ENCODE results near the gene FYN. TPM values are rescaled to one million over a fixed set of nuclear protein-coding genes. Genes with fewer than 3 reads are reported as not detected.

FYN gene
- total RNA-seq, 4 donors from 2014 or later: 143 to 219 (median 165) TPM

GRCh38 chr6:111761783-111762312 lies 111.4 kb downstream of the FYN start:
- TF ChIP-seq EP300 (IDR thresholded peaks at IDR 0.05): no peak
- TF ChIP-seq CTCF (IDR thresholded peaks at IDR 0.05): no peak
- no peak for TF ChIP-seq POLR2A (IDR thresholded peaks at IDR 0.05)
- no peaks in the 10 kb centered on the region for H3K9me3 ChIP-seq
- peak overlapping the region in 2 of 4 donors; percentile 12 to 29 for H3K27ac ChIP-seq
- no peaks in the 10 kb centered on the region for H3K27me3 ChIP-seq
- peaks cover 0 to 79% (median 26%) of the 10 kb centered on the region in 4 donors for H3K4me1 ChIP-seq
- no peaks in the 10 kb centered on the region for H3K36me3 ChIP-seq
- H3K4me3 ChIP-seq: no peak overlapping the region
- no peak for DNase-seq (ENCODE audit: low spot score in 2 of 2)
- WGBS, 2 donors: 60 to 65% methylated on average over 7 of the region's 7 CpGs

- Histone ChIP-seq H3K4me1 (peaks cover 0 to 73% (median 28%) of the 10 kb centered on the region in 4 donors), H3K27me3 (no peaks in the 10 kb centered on the region), H3K36me3 (no peaks in the 10 kb centered on the region), H3K27ac (peak overlapping the region in 2 of 4 donors; percentile 12 to 29), H3K9me3 (no peaks in the 10 kb centered on the region), H3K4me3 (no peak overlapping the region)
- no peak for DNase-seq (ENCODE audit: low spot score in 2 of 2)
- TF ChIP-seq EP300 (IDR thresholded peaks at IDR 0.05) (no peak), POLR2A (IDR thresholded peaks at IDR 0.05) (no peak), CTCF (IDR thresholded peaks at IDR 0.05) (no peak)
- 83 to 87% methylated on average over 2 of the region's 2 CpGs for WGBS, 2 donors
Observed at GRCh38 chr6:111761212-111761611, 112.0 kb downstream of the FYN start.

- Histone ChIP-seq H3K9me3 (no peaks in the 10 kb centered on the region), H3K4me1 (peaks cover 0 to 75% (median 30%) of the 10 kb centered on the region in 4 donors), H3K27ac (peak overlapping the region; percentile 43 to 74 (median 62)), H3K4me3 (peak overlapping the region in 2 of 4 donors; percentile 16 to 19), H3K36me3 (no peaks in the 10 kb centered on the region), H3K27me3 (no peaks in the 10 kb centered on the region)
- WGBS, 2 donors: 51 to 52% methylated on average over 18 of the region's 18 CpGs
- TF ChIP-seq CTCF (IDR thresholded peaks at IDR 0.05) (no peak), POLR2A (IDR thresholded peaks at IDR 0.05) (no peak), EP300 (IDR thresholded peaks at IDR 0.05) (no peak)
- no peak for DNase-seq (ENCODE audit: low spot score in 2 of 2)
Observed at GRCh38 chr6:111759836-111760785, 113.1 kb downstream of the FYN start.

- peak overlapping the region; percentile 1 to 74 (median 62) for H3K27ac ChIP-seq
- H3K9me3 ChIP-seq: no peaks in the 10 kb centered on the region
- no peaks in the 10 kb centered on the region for H3K27me3 ChIP-seq
- no peak for DNase-seq (ENCODE audit: low spot score in 2 of 2)
- no peak for TF ChIP-seq EP300 (IDR thresholded peaks at IDR 0.05)
- TF ChIP-seq CTCF (IDR thresholded peaks at IDR 0.05): no peak
- TF ChIP-seq POLR2A (IDR thresholded peaks at IDR 0.05): no peak
- 52 to 57% methylated on average over 10 of the region's 10 CpGs for WGBS, 2 donors
- peak overlapping the region in 2 of 4 donors; percentile 16 to 19 for H3K4me3 ChIP-seq
- H3K4me1 ChIP-seq: peaks cover 0 to 71% (median 27%) of the 10 kb centered on the region in 4 donors
- H3K36me3 ChIP-seq: no peaks in the 10 kb centered on the region
Observed at GRCh38 chr6:111759331-111759835, 113.9 kb downstream of the FYN start.

Data from tibial nerve (tissue), 4 donors.